H9 (cell line): Measurements from ENCODE around the gene MALAT1. TPM values are rescaled to one million over a fixed set of nuclear protein-coding genes. Genes with fewer than 3 reads are reported as not detected.

Experiments used
- DNase-seq: peaks from one replicate; pipeline ENCODE4 v3.0.0-alpha.2; 2017
- H2AFZ ChIP-seq: one replicate; pipeline ENCODE4 v1.6.1; 2013; ENCODE audit warnings: mild to moderate bottlenecking, low read length, control low read depth, moderate library complexity
- H2AK5ac ChIP-seq: 2 replicates; pipeline ENCODE4 v1.6.1; 2013; ENCODE audit warnings: low read length, control low read depth, mixed read lengths; ENCODE audit not compliant: insufficient read length
- H2BK120ac ChIP-seq: one replicate; pipeline ENCODE4 v1.6.1; 2013; ENCODE audit warnings: low read depth, mild to moderate bottlenecking, low read length, control low read depth, inconsistent platforms; ENCODE audit not compliant: poor library complexity, severe bottlenecking
- H2BK12ac ChIP-seq: 2 replicates; pipeline ENCODE4 v1.6.1; 2013; ENCODE audit warnings: low read length, control low read depth, mixed read lengths, low read depth; ENCODE audit not compliant: insufficient read length
- H2BK15ac ChIP-seq: 2 replicates; pipeline ENCODE4 v1.6.1; 2013; ENCODE audit warnings: low read depth, low read length, control low read depth
- H2BK20ac ChIP-seq: one replicate; pipeline ENCODE4 v1.6.1; 2013; ENCODE audit warnings: low read depth, mild to moderate bottlenecking, low read length, control low read depth, inconsistent platforms; ENCODE audit not compliant: poor library complexity, severe bottlenecking
- H2BK5ac ChIP-seq: 2 replicates; pipeline ENCODE4 v1.6.1; 2013; ENCODE audit warnings: low read length, control low read depth, mixed read lengths; ENCODE audit not compliant: insufficient read length
- H3K14ac ChIP-seq: 2 replicates; pipeline ENCODE4 v1.6.1; 2013; ENCODE audit warnings: low read length, control low read depth; ENCODE audit not compliant: insufficient read depth
- H3K18ac ChIP-seq: 2 replicates; pipeline ENCODE4 v1.6.1; 2013; ENCODE audit warnings: low read depth, mild to moderate bottlenecking, mixed read lengths, low read length, control low read depth; ENCODE audit not compliant: insufficient read length
- H3K23ac ChIP-seq: 2 replicates; pipeline ENCODE4 v1.6.1; 2013; ENCODE audit warnings: low read length, control low read depth, mixed read lengths, low read depth; ENCODE audit not compliant: insufficient read length
- H3K23me2 ChIP-seq: 2 replicates; pipeline ENCODE4 v1.6.1; 2013; ENCODE audit warnings: low read depth, mild to moderate bottlenecking, mixed read lengths, low read length, control low read depth; ENCODE audit not compliant: insufficient read length, poor library complexity, severe bottlenecking
- H3K27ac ChIP-seq: 2 replicates; pipeline ENCODE4 v1.5.1; 2013; ENCODE audit warnings: low read length, control low read depth, mixed read lengths, low read depth; ENCODE audit not compliant: insufficient read length
- H3K27me3 ChIP-seq: 2 replicates; pipeline ENCODE4 v1.6.1; 2013; ENCODE audit warnings: low read length, control low read depth, inconsistent platforms; ENCODE audit not compliant: insufficient read depth
- H3K4ac ChIP-seq: 2 replicates; pipeline ENCODE4 v1.6.1; 2013; ENCODE audit warnings: low read depth, mild to moderate bottlenecking, control low read depth, inconsistent platforms, low read length, moderate library complexity
- H3K4me1 ChIP-seq: 2 replicates; pipeline ENCODE4 v1.6.1; 2013; ENCODE audit warnings: low read length, control low read depth, inconsistent platforms; ENCODE audit not compliant: insufficient read depth
- H3K4me2 ChIP-seq: 2 replicates; pipeline ENCODE4 v1.6.1; 2013; ENCODE audit warnings: low read length, control low read depth, mixed read lengths; ENCODE audit not compliant: insufficient read length, insufficient read depth
- H3K56ac ChIP-seq: 2 replicates; pipeline ENCODE4 v1.6.1; 2013; ENCODE audit warnings: low read depth, mild to moderate bottlenecking, mixed read lengths, low read length, control low read depth; ENCODE audit not compliant: insufficient read length
- H3K79me1 ChIP-seq: 2 replicates; pipeline ENCODE4 v1.6.1; 2013; ENCODE audit warnings: low read depth, mild to moderate bottlenecking, moderate library complexity, low read length, control low read depth, inconsistent platforms; ENCODE audit not compliant: insufficient read depth, poor library complexity, severe bottlenecking
- H3K79me2 ChIP-seq: 2 replicates; pipeline ENCODE4 v1.6.1; 2013; ENCODE audit warnings: low read length, control low read depth, inconsistent platforms; ENCODE audit not compliant: insufficient read depth
- H3K9ac ChIP-seq: 2 replicates; pipeline ENCODE4 v1.6.1; 2013; ENCODE audit warnings: low read length, control low read depth, mixed read lengths; ENCODE audit not compliant: insufficient read length; ENCODE audit errors: extremely low read depth
- H3K9me3 ChIP-seq: one replicate; pipeline ENCODE4 v1.6.1; 2013; ENCODE audit warnings: low read depth, low read length, inconsistent platforms; ENCODE audit not compliant: control insufficient read depth
- H3T11ph ChIP-seq: one replicate; pipeline ENCODE4 v1.6.1; 2013; ENCODE audit warnings: mild to moderate bottlenecking, low read length, control low read depth, inconsistent platforms
- H4K20me1 ChIP-seq: one replicate; pipeline ENCODE4 v1.6.1; 2013; ENCODE audit not compliant: control insufficient read depth, insufficient read length, insufficient read depth
- H4K5ac ChIP-seq: 2 replicates; pipeline ENCODE4 v1.6.1; 2013; ENCODE audit warnings: low read depth, mild to moderate bottlenecking, mixed read lengths, low read length, control low read depth; ENCODE audit not compliant: insufficient read length
- H4K8ac ChIP-seq: replicated peaks from 2 replicates; pipeline ENCODE4 v1.6.1; 2013; ENCODE audit warnings: low read length, control low read depth, mixed read lengths, low read depth; ENCODE audit not compliant: insufficient read length
- H4K91ac ChIP-seq: 2 replicates; pipeline ENCODE4 v1.6.1; 2013; ENCODE audit warnings: low read depth, mild to moderate bottlenecking, moderate library complexity, mixed read lengths, low read length, control low read depth; ENCODE audit not compliant: insufficient read length
- H3K27ac Mint-ChIP-seq, 3 experiments: 2 replicates in 2 of 3; 3 replicates in 1 of 3; pipeline ENCODE4 v1.8.0; 2020 to 2021; ENCODE audit warnings: mixed read lengths in 3 of 3, mild to moderate bottlenecking in 1 of 3, moderate library complexity in 1 of 3
- H3K27me3 Mint-ChIP-seq: 2 replicates; pipeline ENCODE4 v1.8.0; 2021; ENCODE audit warnings: low read depth, mild to moderate bottlenecking, moderate library complexity, mixed read lengths
- H3K36me3 Mint-ChIP-seq, 3 experiments: 2 replicates in 2 of 3; 3 replicates in 1 of 3; pipeline ENCODE4 v1.8.0; 2020 to 2021; ENCODE audit warnings: low read depth in 3 of 3, mixed read lengths in 3 of 3; ENCODE audit not compliant: insufficient read depth in 1 of 3
- H3K4me1 Mint-ChIP-seq, 2 experiments: 2 replicates each; pipeline ENCODE4 v1.8.0; 2020; ENCODE audit warnings: mixed read lengths in 2 of 2
- H3K4me3 Mint-ChIP-seq, 2 experiments: 2 replicates in 1 of 2; 3 replicates in 1 of 2; pipeline ENCODE4 v1.8.0; 2020 to 2021; ENCODE audit warnings: mild to moderate bottlenecking in 2 of 2, mixed read lengths in 2 of 2, moderate library complexity in 1 of 2
- H3K9me3 Mint-ChIP-seq, 2 experiments: 2 replicates in 1 of 2; 3 replicates in 1 of 2; pipeline ENCODE4 v1.8.0; 2020; ENCODE audit warnings: mild to moderate bottlenecking in 2 of 2, mixed read lengths in 2 of 2, moderate library complexity in 1 of 2
- WGBS: extraction: QIAGEN DNeasy Blood & Tissue Kit; methylation state at CpG from one replicate; pipeline ENCODE4 v1.1.7; 2013; ENCODE audit warnings: missing lambda C conversion rate, low lambda C conversion rate, mixed read lengths; ENCODE audit not compliant: insufficient read length; ENCODE audit errors: extremely low coverage; 5-methylcytosine and 5-hydroxymethylcytosine counted together
- total RNA-seq: library from RNA; stranded (reverse); gene quantifications from 2 replicates; pipeline ENCODE4 v1.2.1, GENCODE V29; 2021
- TF ChIP-seq, protein P1 (sequence below): fragments of 200-600 bp; sonication (generic); conservative IDR thresholded peaks from 3 replicates; pipeline ENCODE4 v1.8.0; 2021; ENCODE audit warnings: antibody characterized with exemption, mild to moderate bottlenecking

The MALAT1 gene
- total RNA-seq, 1 experiment from 2014 or later: 1,934 TPM

DNA sequence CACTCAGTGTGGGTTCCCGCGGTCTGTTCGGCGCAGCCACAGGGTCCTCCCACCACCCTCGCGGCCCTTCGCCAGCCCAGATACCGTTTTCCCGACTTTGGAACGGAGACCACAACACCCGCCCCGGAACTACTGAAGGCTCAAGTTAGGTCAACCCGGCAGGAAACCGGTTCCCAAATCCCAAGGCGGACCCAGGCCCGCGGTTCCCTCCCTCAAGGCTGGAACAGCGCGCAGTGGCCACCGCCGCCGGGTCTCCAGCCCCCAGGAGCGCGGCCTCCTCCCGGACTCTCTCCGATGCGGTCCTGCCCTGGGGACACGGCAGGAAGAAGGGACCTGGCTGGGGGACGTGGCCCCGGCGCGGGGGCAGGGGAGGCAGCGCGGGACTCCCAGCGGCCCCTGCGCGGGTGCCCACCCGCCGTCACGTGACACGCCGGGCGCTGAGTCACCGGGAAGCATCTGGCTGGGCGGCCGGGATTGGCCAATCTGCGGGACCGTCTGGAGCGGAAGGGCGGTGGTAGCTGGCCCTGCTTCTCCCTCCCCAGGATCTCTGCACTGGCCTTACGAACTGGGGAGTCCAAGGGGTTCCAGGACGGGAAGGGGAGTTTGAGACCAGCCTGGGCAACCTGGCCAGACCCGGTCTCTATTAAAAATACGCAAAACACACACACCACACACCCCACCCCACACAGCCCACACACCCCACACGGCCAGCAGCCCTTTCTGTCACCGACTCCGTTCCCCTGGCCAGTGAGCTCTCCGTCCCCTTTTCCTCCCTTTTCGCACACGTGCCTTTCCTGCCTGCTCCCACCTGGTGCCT is 21.5 kb upstream of the MALAT1 start:
- Histone ChIP-seq H2BK5ac (peak overlapping the region; percentile 1), H3K23me2 (peaks cover 10% of the 10 kb centered on the region), H4K5ac (peak overlapping the region; percentile 18), H3K4me2 (peak overlapping the region; percentile 60), H3K9me3 (no peaks in the 10 kb centered on the region), H4K20me1 (no peaks in the 10 kb centered on the region), H2BK20ac (no peak overlapping the region), H3K4me1 (peaks cover 10% of the 10 kb centered on the region), H2BK120ac (no peak overlapping the region), H3K27me3 (no peaks in the 10 kb centered on the region), H3K23ac (no peak overlapping the region), H2AFZ (no peak overlapping the region), H3K79me2 (no peaks in the 10 kb centered on the region), H3K4ac (peak overlapping the region; percentile 40), H2AK5ac (no peak overlapping the region), H2BK15ac (no peak overlapping the region), H3K79me1 (no peaks in the 10 kb centered on the region), H3K9ac (peak overlapping the region; percentile 71), H4K8ac (no peak overlapping the region), H3T11ph (no peak overlapping the region), H3K18ac (peak overlapping the region; percentile 84), H2BK12ac (peak overlapping the region; percentile 27), H3K27ac (peak overlapping the region; percentile 49), H3K56ac (no peak overlapping the region), H4K91ac (no peak overlapping the region), H3K14ac (peak overlapping the region; percentile 92)
- Mint-ChIP-seq H3K36me3 (no peaks in the 10 kb centered on the region), H3K4me3 (peak overlapping the region; percentile 78), H3K27ac (peak overlapping the region; percentile 95 to 99 (median 95); a peak in 6 of 7 replicates), H3K4me1 (peaks cover 29 to 35% of the 10 kb centered on the region in 2 experiments), H3K9me3 (no peaks in the 10 kb centered on the region; a peak in 2 of 5 replicates), H3K27me3 (no peaks in the 10 kb centered on the region; the same call in 1 of the 2 replicates)
- no CpG with 5 or more reads among the region's 60 CpGs for WGBS
- TF ChIP-seq, protein P1, sequence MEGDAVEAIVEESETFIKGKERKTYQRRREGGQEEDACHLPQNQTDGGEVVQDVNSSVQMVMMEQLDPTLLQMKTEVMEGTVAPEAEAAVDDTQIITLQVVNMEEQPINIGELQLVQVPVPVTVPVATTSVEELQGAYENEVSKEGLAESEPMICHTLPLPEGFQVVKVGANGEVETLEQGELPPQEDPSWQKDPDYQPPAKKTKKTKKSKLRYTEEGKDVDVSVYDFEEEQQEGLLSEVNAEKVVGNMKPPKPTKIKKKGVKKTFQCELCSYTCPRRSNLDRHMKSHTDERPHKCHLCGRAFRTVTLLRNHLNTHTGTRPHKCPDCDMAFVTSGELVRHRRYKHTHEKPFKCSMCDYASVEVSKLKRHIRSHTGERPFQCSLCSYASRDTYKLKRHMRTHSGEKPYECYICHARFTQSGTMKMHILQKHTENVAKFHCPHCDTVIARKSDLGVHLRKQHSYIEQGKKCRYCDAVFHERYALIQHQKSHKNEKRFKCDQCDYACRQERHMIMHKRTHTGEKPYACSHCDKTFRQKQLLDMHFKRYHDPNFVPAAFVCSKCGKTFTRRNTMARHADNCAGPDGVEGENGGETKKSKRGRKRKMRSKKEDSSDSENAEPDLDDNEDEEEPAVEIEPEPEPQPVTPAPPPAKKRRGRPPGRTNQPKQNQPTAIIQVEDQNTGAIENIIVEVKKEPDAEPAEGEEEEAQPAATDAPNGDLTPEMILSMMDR: no peak
- DNase-seq: peak; percentile 95
